Astrocyte (in vitro differentiated cells and primary cell): ENCODE measurements around the gene STK24. TPM values are rescaled to one million over a fixed set of nuclear protein-coding genes. Genes with fewer than 3 reads are reported as not detected.

ENCODE experiments used
- DNase-seq: peaks from one replicate; pipeline ENCODE4 v3.0.0-alpha.2; 2010; ENCODE audit warnings: low read depth
- FAIRE-seq: peaks from 2 replicates; lab custom pipeline; 2011; peaks lifted over from hg19 to GRCh38; lab: Jason Lieb, UNC
- H2AFZ ChIP-seq: 2 replicates; pipeline ENCODE4 v1.6.0; 2012; ENCODE audit warnings: low read depth, low read length, inconsistent platforms
- H3K27ac ChIP-seq: 2 replicates; pipeline ENCODE4 v1.5.1; 2011; ENCODE audit warnings: low read depth, low read length, inconsistent platforms
- H3K27me3 ChIP-seq: 2 replicates; pipeline ENCODE4 v1.6.0; 2011; ENCODE audit warnings: low read length, inconsistent platforms; ENCODE audit not compliant: insufficient read depth
- H3K36me3 ChIP-seq: 2 replicates; pipeline ENCODE4 v1.5.1; 2011; ENCODE audit warnings: low read length, inconsistent platforms; ENCODE audit not compliant: insufficient read depth
- H3K4me1 ChIP-seq: 2 replicates; pipeline ENCODE4 v1.5.1; 2011; ENCODE audit warnings: low read length, inconsistent platforms; ENCODE audit not compliant: insufficient read depth
- H3K4me2 ChIP-seq: 2 replicates; pipeline ENCODE4 v1.6.0; 2012; ENCODE audit warnings: low read length, inconsistent platforms
- H3K4me3 ChIP-seq: 2 replicates; pipeline ENCODE4 v1.5.1; 2011; ENCODE audit warnings: low read depth, mild to moderate bottlenecking, low read length, inconsistent platforms; ENCODE audit not compliant: insufficient read depth
- H3K79me2 ChIP-seq: 2 replicates; pipeline ENCODE4 v1.6.0; 2012; ENCODE audit warnings: mild to moderate bottlenecking, low read length, inconsistent platforms; ENCODE audit not compliant: insufficient read depth
- H3K9ac ChIP-seq: 2 replicates; pipeline ENCODE4 v1.6.0; 2012; ENCODE audit warnings: mild to moderate bottlenecking, low read length, inconsistent platforms
- H3K9me3 ChIP-seq: 2 replicates; pipeline ENCODE4 v1.5.1; 2012; ENCODE audit warnings: low read depth, mild to moderate bottlenecking, low read length, inconsistent platforms; ENCODE audit not compliant: insufficient read depth
- H4K20me1 ChIP-seq: 2 replicates; pipeline ENCODE4 v1.6.0; 2012; ENCODE audit warnings: low read length, inconsistent platforms; ENCODE audit not compliant: insufficient read depth
- H3K27ac Mint-ChIP-seq: one replicate; pipeline ENCODE4 v1.8.0; 2021; ENCODE audit warnings: mild to moderate bottlenecking, mixed read lengths; ENCODE audit not compliant: unreplicated experiment
- H3K27me3 Mint-ChIP-seq: one replicate; pipeline ENCODE4 v1.8.0; 2021; ENCODE audit warnings: low read depth, mixed read lengths; ENCODE audit not compliant: unreplicated experiment
- H3K36me3 Mint-ChIP-seq: one replicate; pipeline ENCODE4 v1.8.0; 2021; ENCODE audit warnings: low read depth, mixed read lengths; ENCODE audit not compliant: unreplicated experiment
- H3K4me1 Mint-ChIP-seq: one replicate; pipeline ENCODE4 v1.8.0; 2021; ENCODE audit warnings: low read depth, mixed read lengths; ENCODE audit not compliant: unreplicated experiment
- H3K4me3 Mint-ChIP-seq: one replicate; pipeline ENCODE4 v1.8.0; 2021; ENCODE audit warnings: mild to moderate bottlenecking, moderate library complexity, mixed read lengths; ENCODE audit not compliant: unreplicated experiment
- H3K9me3 Mint-ChIP-seq: one replicate; pipeline ENCODE4 v1.8.0; 2021; ENCODE audit warnings: mild to moderate bottlenecking, mixed read lengths; ENCODE audit not compliant: unreplicated experiment
- EZH2 ChIP-seq: IDR thresholded peaks from 2 replicates; pipeline ENCODE4 v1.6.1; 2012; ENCODE audit warnings: mild to moderate bottlenecking, low read length, inconsistent platforms; ENCODE audit not compliant: insufficient read depth
- total RNA-seq: library from RNA; stranded (reverse); gene quantifications from 2 replicates; pipeline ENCODE4 v1.2.1, GENCODE V29; 2021
- TF ChIP-seq, protein P1 (sequence below): IDR thresholded peaks from 2 replicates; pipeline ENCODE4 v1.5.1; 2011; ENCODE audit warnings: low read depth, mild to moderate bottlenecking, inconsistent platforms, low read length, moderate library complexity; ENCODE audit not compliant: insufficient read depth

STK24 gene
- total RNA-seq, 1 donor from 2014 or later = 96.1 TPM

GRCh38 chr13:98532254-98532653, 44.7 kb downstream of the STK24 start:
- H3K4me3 Mint-ChIP-seq = no peak overlapping the region
- H3K27ac Mint-ChIP-seq = no peak overlapping the region
- H3K79me2 ChIP-seq = peaks cover 98% of the 10 kb centered on the region
- no peak overlapping the region for H3K4me3 ChIP-seq
- FAIRE-seq (no peak), DNase-seq (no peak)
- H3K27me3 ChIP-seq = no peaks in the 10 kb centered on the region
- H3K4me1 ChIP-seq = no peaks in the 10 kb centered on the region
- H3K27me3 Mint-ChIP-seq = no peaks in the 10 kb centered on the region
- no peaks in the 10 kb centered on the region for H3K36me3 ChIP-seq
- no peaks in the 10 kb centered on the region for H3K9me3 ChIP-seq
- TF ChIP-seq, protein P1, sequence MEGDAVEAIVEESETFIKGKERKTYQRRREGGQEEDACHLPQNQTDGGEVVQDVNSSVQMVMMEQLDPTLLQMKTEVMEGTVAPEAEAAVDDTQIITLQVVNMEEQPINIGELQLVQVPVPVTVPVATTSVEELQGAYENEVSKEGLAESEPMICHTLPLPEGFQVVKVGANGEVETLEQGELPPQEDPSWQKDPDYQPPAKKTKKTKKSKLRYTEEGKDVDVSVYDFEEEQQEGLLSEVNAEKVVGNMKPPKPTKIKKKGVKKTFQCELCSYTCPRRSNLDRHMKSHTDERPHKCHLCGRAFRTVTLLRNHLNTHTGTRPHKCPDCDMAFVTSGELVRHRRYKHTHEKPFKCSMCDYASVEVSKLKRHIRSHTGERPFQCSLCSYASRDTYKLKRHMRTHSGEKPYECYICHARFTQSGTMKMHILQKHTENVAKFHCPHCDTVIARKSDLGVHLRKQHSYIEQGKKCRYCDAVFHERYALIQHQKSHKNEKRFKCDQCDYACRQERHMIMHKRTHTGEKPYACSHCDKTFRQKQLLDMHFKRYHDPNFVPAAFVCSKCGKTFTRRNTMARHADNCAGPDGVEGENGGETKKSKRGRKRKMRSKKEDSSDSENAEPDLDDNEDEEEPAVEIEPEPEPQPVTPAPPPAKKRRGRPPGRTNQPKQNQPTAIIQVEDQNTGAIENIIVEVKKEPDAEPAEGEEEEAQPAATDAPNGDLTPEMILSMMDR = no peak
- no peak for TF ChIP-seq EZH2
- H3K4me1 Mint-ChIP-seq = peaks cover 10% of the 10 kb centered on the region
- H2AFZ ChIP-seq = no peak overlapping the region
- H3K36me3 Mint-ChIP-seq = peaks cover 8% of the 10 kb centered on the region
- peaks cover 96% of the 10 kb centered on the region for H4K20me1 ChIP-seq
- H3K9me3 Mint-ChIP-seq = no peaks in the 10 kb centered on the region
- H3K27ac ChIP-seq = no peak overlapping the region
- no peak overlapping the region for H3K9ac ChIP-seq
- no peak overlapping the region for H3K4me2 ChIP-seq

GRCh38 chr13:98530217-98530616, 46.7 kb downstream of the STK24 start:
- Mint-ChIP-seq H3K36me3 (peaks cover 8% of the 10 kb centered on the region), H3K9me3 (no peaks in the 10 kb centered on the region), H3K4me3 (no peak overlapping the region), H3K4me1 (peaks cover 16% of the 10 kb centered on the region), H3K27ac (no peak overlapping the region), H3K27me3 (no peaks in the 10 kb centered on the region)
- Histone ChIP-seq H3K4me1 (no peaks in the 10 kb centered on the region), H3K36me3 (no peaks in the 10 kb centered on the region), H3K9ac (no peak overlapping the region), H2AFZ (no peak overlapping the region), H3K27me3 (no peaks in the 10 kb centered on the region), H3K27ac (no peak overlapping the region), H4K20me1 (peaks cover 96% of the 10 kb centered on the region), H3K4me2 (no peak overlapping the region), H3K9me3 (no peaks in the 10 kb centered on the region), H3K4me3 (no peak overlapping the region), H3K79me2 (peaks cover 98% of the 10 kb centered on the region)
- DNase-seq (no peak), FAIRE-seq (no peak)
- TF ChIP-seq, protein P1 = no peak
- TF ChIP-seq EZH2 = no peak

- Histone ChIP-seq H3K4me3 (no peak overlapping the region), H3K9ac (no peak overlapping the region), H4K20me1 (peaks cover 98% of the 10 kb centered on the region), H2AFZ (no peak overlapping the region), H3K4me2 (no peak overlapping the region), H3K79me2 (peaks cover 100% of the 10 kb centered on the region), H3K36me3 (no peaks in the 10 kb centered on the region), H3K27ac (no peak overlapping the region), H3K27me3 (no peaks in the 10 kb centered on the region), H3K4me1 (no peaks in the 10 kb centered on the region), H3K9me3 (no peaks in the 10 kb centered on the region)
- TF ChIP-seq, protein P1 = no peak
- no peak for TF ChIP-seq EZH2
- Mint-ChIP-seq H3K36me3 (peaks cover 5% of the 10 kb centered on the region), H3K4me3 (no peak overlapping the region), H3K27me3 (no peaks in the 10 kb centered on the region), H3K9me3 (no peaks in the 10 kb centered on the region), H3K27ac (no peak overlapping the region), H3K4me1 (peaks cover 23% of the 10 kb centered on the region)
- no peak for FAIRE-seq
- no peak for DNase-seq
Measured at GRCh38 chr13:98529171-98529570, 47.7 kb downstream of the STK24 start.
